ENCODE measurements around the gene HMGN1.
A peak's percentile ranks its signal among the peaks of the same experiment; 100 is the strongest.
"Not testable (repeated sequence)": the region's sequence is repeated elsewhere in the genome, so short reads cannot be mapped to it uniquely, and the experiment has no call there.

HMGN1 gene

GRCh38 chr21:39348355-39349210, at the start of gene HMGN1:
TSS of gene HMGN1 (minus strand) at chr21:39349088. CDS start at chr21:39348917, 171 bp downstream.
- Mint-ChIP-seq H3K4me3 (peak within 1 kb of the TSS; percentile 98), H3K27me3 (peaks cover 3% of the 10 kb centered on the region)

GRCh38 chr21:39397646-39398385, 48.9 kb upstream of the HMGN1 start:
- no peaks in the 10 kb centered on the region for H3K4me1 Mint-ChIP-seq
- no peak overlapping the region for H3K4me3 Mint-ChIP-seq
- H3K9me3 Mint-ChIP-seq, result no peaks in the 10 kb centered on the region
- DNase-seq, result no peak
- H3K27me3 Mint-ChIP-seq, result no peaks in the 10 kb centered on the region
- H3K36me3 Mint-ChIP-seq, result peaks cover 18% of the 10 kb centered on the region
- no peak overlapping the region for H3K27ac Mint-ChIP-seq
- CTCF ChIA-PET, result interaction anchor here (0.6 to 0.9 kb wide), 3 partner anchors 10 to 1911 kb away, joined by 3 read pairs; no protein-coding TSS in a partner anchor

More at GRCh38 chr21:39348355-39349210, at the start of gene HMGN1:
- Mint-ChIP-seq H3K27ac (peak within 1 kb of the TSS; percentile 99), H3K36me3 (peaks cover 33% of the 10 kb centered on the region), H3K9me3 (no peaks in the 10 kb centered on the region), H3K4me1 (peaks cover 43% of the 10 kb centered on the region)
- peak; percentile 91 for DNase-seq
- CTCF ChIA-PET, result interaction anchor here (1.0 to 4.1 kb wide), 2 partner anchors 33 to 39 kb away, joined by 3 to 13 read pairs; no protein-coding TSS in a partner anchor

- no peaks in the 10 kb centered on the region for H3K27me3 Mint-ChIP-seq
- H3K4me3 Mint-ChIP-seq, result no peak overlapping the region
- H3K4me1 Mint-ChIP-seq, result peaks cover 18% of the 10 kb centered on the region
- CTCF ChIA-PET, result no interaction called here
- DNase-seq, result no peak
- no peaks in the 10 kb centered on the region for H3K9me3 Mint-ChIP-seq
- H3K36me3 Mint-ChIP-seq, result peaks cover 29% of the 10 kb centered on the region
- no peak overlapping the region for H3K27ac Mint-ChIP-seq
These were observed 44.1 kb upstream of the HMGN1 start for GRCh38 chr21:39392981-39393380.

- no peak for DNase-seq
- Mint-ChIP-seq H3K9me3 (no peaks in the 10 kb centered on the region), H3K27ac (no peak overlapping the region), H3K4me1 (peaks cover 36% of the 10 kb centered on the region), H3K36me3 (peaks cover 24% of the 10 kb centered on the region), H3K27me3 (no peaks in the 10 kb centered on the region), H3K4me3 (no peak overlapping the region)
- CTCF ChIA-PET, result interaction anchor here (1.2 to 1.4 kb wide), 3 partner anchors 17 to 76 kb away, joined by 4 to 6 read pairs (median 5); no protein-coding TSS in a partner anchor
These were observed 41.4 kb upstream of the HMGN1 start for GRCh38 chr21:39390212-39390765.

- DNase-seq, result no peak
- CTCF ChIA-PET, result no interaction called here
- no peaks in the 10 kb centered on the region for H3K9me3 Mint-ChIP-seq
- H3K27me3 Mint-ChIP-seq, result no peaks in the 10 kb centered on the region
- peaks cover 16% of the 10 kb centered on the region for H3K36me3 Mint-ChIP-seq
- H3K4me1 Mint-ChIP-seq, result peaks cover 46% of the 10 kb centered on the region
- H3K27ac Mint-ChIP-seq, result no peak overlapping the region
- peak overlapping the region; percentile 73 for H3K4me3 Mint-ChIP-seq
These were observed 39.9 kb upstream of the HMGN1 start for GRCh38 chr21:39388811-39389155.

GRCh38 chr21:39388038-39388810, 39.3 kb upstream of the HMGN1 start:
- H3K9me3 Mint-ChIP-seq, result no peaks in the 10 kb centered on the region
- CTCF ChIA-PET, result interaction anchor here (0.8 to 2.6 kb wide), 6 partner anchors 10 to 207 kb away, joined by 3 to 13 read pairs (median 6); partner anchors contain the start of genes HMGN1 and PSMG1
- peak overlapping the region; percentile 90 for H3K27ac Mint-ChIP-seq
- H3K4me1 Mint-ChIP-seq, result peaks cover 46% of the 10 kb centered on the region
- DNase-seq, result peak; percentile 92
- H3K4me3 Mint-ChIP-seq, result peak overlapping the region; percentile 73
- H3K27me3 Mint-ChIP-seq, result no peaks in the 10 kb centered on the region
- H3K36me3 Mint-ChIP-seq, result peaks cover 16% of the 10 kb centered on the region

- H3K27me3 Mint-ChIP-seq, result no peaks in the 10 kb centered on the region
- H3K36me3 Mint-ChIP-seq, result peaks cover 11% of the 10 kb centered on the region
- CTCF ChIA-PET, result interaction anchor here (0.8 to 2.6 kb wide), 6 partner anchors 10 to 207 kb away, joined by 3 to 13 read pairs (median 6); partner anchors contain the start of genes HMGN1 and PSMG1
- peaks cover 47% of the 10 kb centered on the region for H3K4me1 Mint-ChIP-seq
- H3K4me3 Mint-ChIP-seq, result peak overlapping the region; percentile 73
- H3K9me3 Mint-ChIP-seq, result no peaks in the 10 kb centered on the region
- H3K27ac Mint-ChIP-seq, result peak overlapping the region; percentile 90
- peak; percentile 96 for DNase-seq
These were observed 38.7 kb upstream of the HMGN1 start for GRCh38 chr21:39387461-39388037.

GRCh38 chr21:39386899-39387298, 38.0 kb upstream of the HMGN1 start:
- Mint-ChIP-seq H3K27me3 (no peaks in the 10 kb centered on the region), H3K4me1 (peaks cover 52% of the 10 kb centered on the region), H3K4me3 (peak overlapping the region; percentile 73), H3K36me3 (peaks cover 12% of the 10 kb centered on the region), H3K9me3 (no peaks in the 10 kb centered on the region), H3K27ac (peak overlapping the region; percentile 90)
- DNase-seq, result no peak
- CTCF ChIA-PET, result interaction anchor here (1.3 to 2.6 kb wide), 2 partner anchors 12 to 40 kb away, joined by 13 read pairs; partner anchors contain the start of gene HMGN1

- CTCF ChIA-PET, result interaction anchor here (2.6 kb wide), 1 partner anchor 39 kb away, joined by 13 read pairs; the partner anchor contains the start of gene HMGN1
- Mint-ChIP-seq H3K4me1 (peaks cover 55% of the 10 kb centered on the region), H3K27ac (peak overlapping the region; percentile 42), H3K9me3 (no peaks in the 10 kb centered on the region), H3K27me3 (no peaks in the 10 kb centered on the region), H3K4me3 (peak overlapping the region; percentile 43), H3K36me3 (peaks cover 10% of the 10 kb centered on the region)
- no peak for DNase-seq
These were observed 37.3 kb upstream of the HMGN1 start for GRCh38 chr21:39386194-39386593.

GRCh38 chr21:39385299-39386145, 36.6 kb upstream of the HMGN1 start:
- no peaks in the 10 kb centered on the region for H3K27me3 Mint-ChIP-seq
- DNase-seq, result peak; percentile 73
- CTCF ChIA-PET, result interaction anchor here (1.3 to 2.6 kb wide), 2 partner anchors 12 to 39 kb away, joined by 4 to 13 read pairs; partner anchors contain the start of gene HMGN1
- H3K4me1 Mint-ChIP-seq, result peaks cover 62% of the 10 kb centered on the region
- H3K27ac Mint-ChIP-seq, result peak overlapping the region; percentile 45
- peak overlapping the region; percentile 43 for H3K4me3 Mint-ChIP-seq
- H3K9me3 Mint-ChIP-seq, result no peaks in the 10 kb centered on the region
- peaks cover 7% of the 10 kb centered on the region for H3K36me3 Mint-ChIP-seq

- peak overlapping the region; percentile 45 for H3K27ac Mint-ChIP-seq
- peaks cover 64% of the 10 kb centered on the region for H3K4me1 Mint-ChIP-seq
- CTCF ChIA-PET, result interaction anchor here (1.3 kb wide), 1 partner anchor 11 kb away, joined by 4 read pairs; no protein-coding TSS in a partner anchor
- no peaks in the 10 kb centered on the region for H3K9me3 Mint-ChIP-seq
- no peaks in the 10 kb centered on the region for H3K27me3 Mint-ChIP-seq
- H3K36me3 Mint-ChIP-seq, result peaks cover 5% of the 10 kb centered on the region
- DNase-seq, result no peak
- H3K4me3 Mint-ChIP-seq, result no peak overlapping the region
These were observed 35.9 kb upstream of the HMGN1 start for GRCh38 chr21:39384674-39385298.

- H3K9me3 Mint-ChIP-seq, H3K36me3 Mint-ChIP-seq, DNase-seq, CTCF ChIA-PET, H3K27ac Mint-ChIP-seq: not testable (repeated sequence)
- H3K4me3 Mint-ChIP-seq, result peak overlapping the region; percentile 17
- H3K27me3 Mint-ChIP-seq, result peaks cover 15% of the 10 kb centered on the region
- peaks cover 42% of the 10 kb centered on the region for H3K4me1 Mint-ChIP-seq
These were observed 33.2 kb upstream of the HMGN1 start for GRCh38 chr21:39382096-39382495.

Data from activated naive CD4-positive, alpha-beta T cell treated with anti-CD3 and anti-CD28 coated beads, Interleukin-2, amount 10 ng/mL, durations not matched to agents 7 days and 5 days (primary cell).